Measurements from ENCODE around the gene IVNS1ABP. TPM values are rescaled to one million over a fixed set of nuclear protein-coding genes. Genes with fewer than 3 reads are reported as not detected.

IVNS1ABP gene
- total RNA-seq, 4 donors from 2014 or later, result 18.3 to 38.1 (median 32.3) TPM

- in situ Hi-C loops (cut with MboI; ENCODE audit: low sequenced_read_pairs in 4 of 4), result no loop called here
- Histone ChIP-seq H3K4me3 (no peak overlapping the region), H3K36me3 (no peaks in the 10 kb centered on the region), H3K9me3 (no peaks in the 10 kb centered on the region), H3K4me1 (no peaks in the 10 kb centered on the region), H3K27ac (no peak overlapping the region), H3K27me3 (no peaks in the 10 kb centered on the region)
- intact Hi-C loops (cut with DNase I; ENCODE audit: low total_unique reads), result no loop called here
- DNase-seq (no peak), ATAC-seq (no peak)
- TF ChIP-seq CTCF (IDR thresholded peaks at IDR 0.05 in 4 of 5, conservative IDR thresholded peaks at IDR 0.05 in 1 of 5) (no peak), POLR2A (IDR thresholded peaks at IDR 0.05) (no peak)
Measured at GRCh38 chr1:185341196-185341781, 24.2 kb upstream of the IVNS1ABP start.

GRCh38 chr1:185338719-185339622 lies 21.9 kb upstream of the IVNS1ABP start:
- no peak overlapping the region for H3K27ac ChIP-seq
- no peak overlapping the region for H3K4me3 ChIP-seq
- H3K36me3 ChIP-seq, result no peaks in the 10 kb centered on the region
- in situ Hi-C loops (cut with MboI; ENCODE audit: low sequenced_read_pairs in 4 of 4), result no loop called here
- intact Hi-C loops (cut with DNase I; ENCODE audit: low total_unique reads), result no loop called here
- H3K4me1 ChIP-seq, result no peaks in the 10 kb centered on the region
- TF ChIP-seq CTCF (IDR thresholded peaks at IDR 0.05 in 4 of 5, conservative IDR thresholded peaks at IDR 0.05 in 1 of 5) (no peak), POLR2A (IDR thresholded peaks at IDR 0.05) (no peak)
- no peak for ATAC-seq
- no peaks in the 10 kb centered on the region for H3K27me3 ChIP-seq
- DNase-seq, result no peak
- H3K9me3 ChIP-seq, result no peaks in the 10 kb centered on the region

- in situ Hi-C loops (cut with MboI; ENCODE audit: low sequenced_read_pairs in 4 of 4) (no loop called here), intact Hi-C loops (cut with DNase I; ENCODE audit: low total_unique reads) (no loop called here)
- no peaks in the 10 kb centered on the region for H3K36me3 ChIP-seq
- H3K9me3 ChIP-seq, result no peaks in the 10 kb centered on the region
- no peak overlapping the region for H3K27ac ChIP-seq
- ATAC-seq (no peak), DNase-seq (no peak)
- H3K4me1 ChIP-seq, result no peaks in the 10 kb centered on the region
- TF ChIP-seq POLR2A (IDR thresholded peaks at IDR 0.05) (no peak), CTCF (IDR thresholded peaks at IDR 0.05 in 4 of 5, conservative IDR thresholded peaks at IDR 0.05 in 1 of 5) (no peak)
- no peaks in the 10 kb centered on the region for H3K27me3 ChIP-seq
- H3K4me3 ChIP-seq, result no peak overlapping the region
Measured at GRCh38 chr1:185337246-185337645, 20.2 kb upstream of the IVNS1ABP start.

- Histone ChIP-seq H3K9me3 (no peaks in the 10 kb centered on the region), H3K4me3 (no peak overlapping the region), H3K27me3 (no peaks in the 10 kb centered on the region), H3K4me1 (no peaks in the 10 kb centered on the region), H3K36me3 (no peaks in the 10 kb centered on the region), H3K27ac (no peak overlapping the region)
- DNase-seq, result no peak
- intact Hi-C loops (cut with DNase I; ENCODE audit: low total_unique reads), result no loop called here
- ATAC-seq, result no peak
- TF ChIP-seq POLR2A (IDR thresholded peaks at IDR 0.05) (no peak), CTCF (IDR thresholded peaks at IDR 0.05 in 4 of 5, conservative IDR thresholded peaks at IDR 0.05 in 1 of 5) (no peak)
- in situ Hi-C loops (cut with MboI; ENCODE audit: low sequenced_read_pairs in 4 of 4), result no loop called here
Measured at GRCh38 chr1:185334182-185334581, 17.1 kb upstream of the IVNS1ABP start.
